GM21390 (cell line): Measurements from ENCODE around the gene PIK3CB.
A peak's percentile ranks its signal among the peaks of the same experiment; 100 is the strongest.
"Not testable (repeated sequence)": the region's sequence is repeated elsewhere in the genome, so short reads cannot be mapped to it uniquely, and the experiment has no call there.

Experiments
- ATAC-seq: cut with Tn5 transposase; IDR thresholded peaks from one replicate; pipeline ENCODE4 v1.9.1; 2021; ENCODE audit not compliant: unreplicated experiment

The PIK3CB gene

GRCh38 chr3:138686771-138687221 lies 147.9 kb downstream of the PIK3CB start:
- ATAC-seq, result peak; percentile 97

GRCh38 chr3:138684396-138684795 lies 150.3 kb downstream of the PIK3CB start:
- no peak for ATAC-seq

GRCh38 chr3:138682648-138683047 lies 152.1 kb downstream of the PIK3CB start:
- ATAC-seq, result no peak

- no peak for ATAC-seq
Measured at GRCh38 chr3:138681463-138682220, 153.1 kb downstream of the PIK3CB start.

- ATAC-seq, result not testable (repeated sequence)
Measured at GRCh38 chr3:138680974-138681373, 153.8 kb downstream of the PIK3CB start.

DNA sequence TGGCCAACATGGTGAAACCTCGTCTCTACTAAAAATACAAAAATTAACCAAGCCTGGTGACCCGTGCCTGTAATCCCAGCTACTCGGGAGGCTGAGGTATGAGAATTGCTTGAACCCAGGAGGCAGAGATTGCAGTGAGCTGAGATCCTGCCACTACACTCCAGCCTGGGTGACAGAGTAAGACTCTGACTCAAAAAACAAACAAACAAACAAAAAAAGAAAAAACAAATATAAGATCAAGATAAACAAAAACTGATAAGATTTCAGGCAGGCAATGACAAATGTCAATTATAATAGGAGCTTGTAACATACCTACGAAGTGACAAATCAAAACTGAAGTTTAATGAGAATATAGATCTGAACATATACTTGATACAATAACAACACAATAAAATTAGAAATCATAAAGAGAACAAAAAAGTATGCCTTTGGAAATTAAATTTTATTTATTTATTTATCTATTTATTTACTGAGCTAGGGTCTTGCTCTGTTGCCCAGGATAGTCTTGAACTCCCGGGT lies 155.8 kb downstream of the PIK3CB start:
- no peak for ATAC-seq

DNA sequence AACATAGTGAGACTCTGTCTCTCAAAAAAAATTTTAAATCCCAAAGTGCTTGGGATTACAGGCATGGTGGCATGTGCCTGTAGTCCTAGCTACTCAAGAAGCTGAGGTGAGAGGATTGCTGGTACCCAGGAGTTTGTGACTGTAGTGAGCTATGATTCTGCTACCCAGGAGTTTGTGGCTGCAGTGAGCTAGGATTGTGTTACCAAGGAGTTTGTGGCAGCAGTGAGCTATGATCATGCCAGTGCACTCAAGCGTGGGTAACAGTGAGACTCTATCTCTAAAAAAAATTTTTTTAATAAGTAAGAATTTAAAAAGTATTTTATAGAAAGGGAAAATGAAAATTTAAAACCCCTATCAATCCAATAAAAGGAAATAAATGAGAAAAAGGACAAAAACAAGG lies 156.6 kb downstream of the PIK3CB start:
- no peak for ATAC-seq

GRCh38 chr3:138675393-138675792 lies 159.3 kb downstream of the PIK3CB start:
- ATAC-seq, result no peak

DNA sequence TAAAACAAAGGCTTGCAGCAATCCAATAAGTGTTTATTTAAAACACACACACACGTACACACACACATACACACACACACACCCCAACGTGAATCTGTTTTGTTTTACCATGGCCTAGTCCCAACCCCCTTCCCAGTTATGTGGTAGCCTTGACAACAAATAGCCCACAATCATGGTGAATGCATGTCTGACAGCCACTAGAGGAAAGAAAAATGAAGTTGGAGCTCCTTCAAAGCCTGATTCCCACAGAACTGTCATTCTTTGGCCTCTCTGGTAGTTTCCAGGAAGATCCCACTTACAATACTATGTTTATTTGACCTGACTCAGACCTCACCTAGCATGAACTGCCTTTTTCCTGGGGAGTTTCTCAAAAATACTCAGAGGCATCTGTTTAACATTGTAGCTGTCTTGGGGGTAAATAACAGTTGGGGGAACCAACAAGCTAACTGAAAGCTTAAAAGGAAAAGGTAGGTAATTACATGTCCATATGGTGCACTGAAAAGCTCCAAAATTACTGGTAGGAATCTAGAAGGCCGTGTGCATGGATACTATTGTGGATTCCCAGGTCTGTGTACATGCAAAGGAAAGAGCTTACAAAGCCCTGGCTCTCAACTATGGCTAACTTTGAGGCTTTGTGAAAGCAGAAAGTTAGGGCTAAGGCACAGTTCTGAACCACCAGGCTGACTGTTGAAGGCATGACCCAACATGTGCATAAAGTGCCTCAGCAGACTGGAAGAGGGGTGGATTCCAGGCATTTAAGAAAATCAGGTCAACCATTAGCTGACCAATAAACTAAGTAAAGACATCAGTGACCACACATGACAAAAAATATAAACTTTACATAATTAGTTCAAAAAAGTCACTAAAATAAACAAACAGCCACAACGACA lies 160.8 kb downstream of the PIK3CB start:
- no peak for ATAC-seq

DNA sequence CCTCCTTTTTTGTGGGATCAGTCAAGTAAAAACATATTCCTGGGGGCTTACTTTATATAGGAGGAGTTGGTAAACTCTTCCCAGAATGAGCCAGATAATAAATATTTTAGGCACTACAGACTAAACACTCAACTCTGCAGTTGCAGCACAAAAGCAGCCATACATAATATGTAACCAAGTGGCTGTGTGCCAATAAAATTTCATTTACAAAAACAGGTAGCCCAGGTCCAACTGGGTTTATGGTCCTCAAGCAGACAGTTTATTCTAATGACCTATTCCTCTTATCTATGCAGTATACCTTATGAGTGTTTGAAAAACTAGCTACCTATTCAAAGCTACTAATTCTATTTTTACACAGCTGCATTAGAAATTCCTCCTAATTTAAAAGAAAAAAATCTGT lies 164.3 kb downstream of the PIK3CB start:
- no peak for ATAC-seq

GRCh38 chr3:138668107-138668506 lies 166.6 kb downstream of the PIK3CB start:
- ATAC-seq, result no peak

GRCh38 chr3:138657508-138657907 lies 177.2 kb downstream of the PIK3CB start:
- no peak for ATAC-seq

DNA sequence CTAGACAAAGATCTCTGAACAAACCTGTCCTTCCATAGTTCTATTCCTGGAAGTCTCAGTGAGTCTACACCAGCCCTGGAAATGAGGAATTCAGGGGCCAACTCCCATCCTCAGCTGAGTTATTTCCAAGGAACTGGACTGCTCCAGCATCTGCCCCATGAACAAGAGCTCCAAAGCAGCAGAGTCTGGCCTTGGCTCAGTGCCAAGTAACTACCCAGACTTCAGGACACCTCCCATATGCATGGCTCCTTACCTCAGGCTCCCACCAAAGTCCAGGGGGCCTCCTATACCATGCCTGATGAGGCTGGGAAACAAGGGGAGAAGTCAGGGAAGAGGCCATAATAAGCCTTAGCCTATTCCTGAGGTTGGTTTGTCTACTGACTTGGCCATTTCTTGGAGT lies 181.2 kb downstream of the PIK3CB start:
- ATAC-seq, result no peak

GRCh38 chr3:138649134-138649533 lies 185.6 kb downstream of the PIK3CB start:
- no peak for ATAC-seq

- ATAC-seq, result no peak
Measured at GRCh38 chr3:138646513-138646912, 188.2 kb downstream of the PIK3CB start.

GRCh38 chr3:138646008-138646407 lies 188.7 kb downstream of the PIK3CB start:
- ATAC-seq, result no peak

DNA sequence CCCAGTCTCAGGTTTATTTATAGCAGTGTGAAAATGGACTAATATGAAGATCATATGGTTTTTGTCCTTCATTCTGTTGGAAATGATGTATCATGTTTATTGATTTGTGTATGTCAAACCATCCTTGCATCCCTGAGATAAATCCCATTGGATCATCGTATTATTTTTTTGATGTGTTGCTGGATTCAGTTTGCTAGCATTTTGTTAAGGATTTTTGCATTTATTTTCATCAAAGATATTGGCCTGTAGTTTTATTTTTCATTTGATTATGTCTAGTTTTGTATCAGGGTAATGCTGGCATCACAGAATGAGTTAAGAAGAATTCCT lies 191.8 kb downstream of the PIK3CB start:
- no peak for ATAC-seq

GRCh38 chr3:138642226-138642926 lies 192.4 kb downstream of the PIK3CB start:
- no peak for ATAC-seq

- no peak for ATAC-seq
Measured at GRCh38 chr3:138640537-138640936, 194.2 kb downstream of the PIK3CB start.

- ATAC-seq, result no peak
Measured at GRCh38 chr3:138638641-138639040, 196.1 kb downstream of the PIK3CB start.

- ATAC-seq, result no peak
Measured at GRCh38 chr3:138629526-138629925, 205.2 kb downstream of the PIK3CB start.
